CD4-positive, CD25-positive, alpha-beta regulatory T cell (primary cell): ENCODE measurements around the gene KCNA3. TPM values are rescaled to one million over a fixed set of nuclear protein-coding genes. Genes with fewer than 3 reads are reported as not detected.
"Not testable (repeated sequence)": the region's sequence is repeated elsewhere in the genome, so short reads cannot be mapped to it uniquely, and the experiment has no call there.

ENCODE experiments used
- ATAC-seq, 2 donors: fragments of 150-1000 bp; cut with Tn5 transposase; one replicate each; pipeline ENCODE4 v1.10.0; 2021; ENCODE audit warnings: low read depth in 2 of 2, moderate number of reproducible peaks in 2 of 2, moderate library complexity in 1 of 2
- DNase-seq, 3 donors: peaks; one replicate each; pipeline versions ENCODE4 v3.0.0 to v3.0.0-alpha.2; 2012 to 2022; ENCODE audit warnings: mixed read lengths in 1 of 3
- H3K27ac ChIP-seq: one replicate; pipeline ENCODE4 v1.7.0; 2013; ENCODE audit warnings: mild to moderate bottlenecking, low read length; ENCODE audit not compliant: insufficient read depth, poor library complexity, severe bottlenecking
- H3K27me3 ChIP-seq: one replicate; pipeline ENCODE4 v1.7.0; 2013; ENCODE audit warnings: low read length; ENCODE audit not compliant: control insufficient read depth, insufficient read depth
- H3K36me3 ChIP-seq: one replicate; pipeline ENCODE4 v1.7.0; 2013; ENCODE audit warnings: mild to moderate bottlenecking, low read length, moderate library complexity; ENCODE audit not compliant: control insufficient read depth, insufficient read depth
- H3K4me1 ChIP-seq: 2 replicates; pipeline ENCODE4 v1.7.0; 2013; ENCODE audit warnings: mild to moderate bottlenecking, low read length; ENCODE audit not compliant: insufficient read depth, control insufficient read depth, poor library complexity, severe bottlenecking
- H3K4me3 ChIP-seq: one replicate; pipeline ENCODE4 v1.7.0; 2013; ENCODE audit warnings: low read depth, mild to moderate bottlenecking, low read length, moderate library complexity
- H3K9me3 ChIP-seq, 2 experiments: 1 replicate in 1 of 2; 2 replicates in 1 of 2; pipeline ENCODE4 v1.7.0; 2013; ENCODE audit warnings: low read length in 2 of 2, mild to moderate bottlenecking in 1 of 2, moderate library complexity in 1 of 2; ENCODE audit not compliant: control insufficient read depth in 2 of 2
- H3K27ac Mint-ChIP-seq, 3 donors: one replicate each; pipeline ENCODE4 v1.8.0; 2020 to 2022; ENCODE audit warnings: mild to moderate bottlenecking in 3 of 3, mixed read lengths in 3 of 3, moderate library complexity in 2 of 3
- H3K27me3 Mint-ChIP-seq: one replicate; pipeline ENCODE4 v1.8.0; 2022; ENCODE audit warnings: mild to moderate bottlenecking, mixed read lengths
- H3K36me3 Mint-ChIP-seq: one replicate; pipeline ENCODE4 v1.8.0; 2020; ENCODE audit warnings: mixed read lengths
- H3K4me1 Mint-ChIP-seq, 4 donors: one replicate each; pipeline ENCODE4 v1.8.0; 2020 to 2022; ENCODE audit warnings: mixed read lengths in 4 of 4, mild to moderate bottlenecking in 1 of 4
- H3K4me3 Mint-ChIP-seq, 4 donors: one replicate each; pipeline ENCODE4 v1.8.0; 2020 to 2022; ENCODE audit warnings: mild to moderate bottlenecking in 4 of 4, mixed read lengths in 4 of 4, moderate library complexity in 3 of 4
- H3K9me3 Mint-ChIP-seq, 7 donors: one replicate each; pipeline ENCODE4 v1.8.0; 2020 to 2022; ENCODE audit warnings: mixed read lengths in 7 of 7, mild to moderate bottlenecking in 3 of 7, moderate library complexity in 2 of 7
- polyA plus RNA-seq, 4 donors: library from polyadenylated mRNA; unstranded; fragments of 300-500 nt; fragmentation: Illumina TruSeq; gene quantifications; one replicate each; pipeline ENCODE4 v1.2.3, GENCODE V29; 2021
- total RNA-seq: library from RNA; stranded (reverse); gene quantifications from one replicate; pipeline ENCODE4 v1.2.3, GENCODE V29; 2022

The KCNA3 gene
- total and polyA plus RNA-seq, 5 donors from 2014 or later: 61.6 to 120 (median 86.3) TPM

GRCh38 chr1:110672001-110672752 is 2.6 kb downstream of the KCNA3 start:
- peaks cover 31 to 41% (median 37%) of the 10 kb centered on the region in 4 donors for H3K4me1 Mint-ChIP-seq
- peak overlapping the region; percentile 96 for H3K27ac ChIP-seq
- H3K27me3 ChIP-seq: no peaks in the 10 kb centered on the region
- peaks cover 9% of the 10 kb centered on the region for H3K36me3 ChIP-seq
- H3K27me3 Mint-ChIP-seq: no peaks in the 10 kb centered on the region
- DNase-seq (peak; percentile 74 to 89 (median 75)), ATAC-seq (peak; percentile 9 to 26)
- H3K9me3 Mint-ChIP-seq: peaks cover 0 to 3% (median 0%) of the 10 kb centered on the region in 7 donors
- peaks cover 67% of the 10 kb centered on the region for H3K4me1 ChIP-seq
- peaks cover 33% of the 10 kb centered on the region for H3K36me3 Mint-ChIP-seq
- no peaks in the 10 kb centered on the region for H3K9me3 ChIP-seq
- H3K4me3 Mint-ChIP-seq: peak overlapping the region; percentile 92 to 100 (median 96)
- peak overlapping the region; percentile 99 for H3K4me3 ChIP-seq
- peak overlapping the region; percentile 95 to 100 (median 98) for H3K27ac Mint-ChIP-seq

GRCh38 chr1:110671361-110671760 is 3.4 kb downstream of the KCNA3 start:
- Histone ChIP-seq H3K27ac (peak overlapping the region; percentile 96), H3K36me3 (peaks cover 17% of the 10 kb centered on the region), H3K27me3 (no peaks in the 10 kb centered on the region), H3K4me1 (peaks cover 75% of the 10 kb centered on the region), H3K4me3 (peak overlapping the region; percentile 99), H3K9me3 (no peaks in the 10 kb centered on the region)
- Mint-ChIP-seq H3K4me3 (peak overlapping the region; percentile 92 to 100 (median 96)), H3K36me3 (peaks cover 33% of the 10 kb centered on the region), H3K4me1 (peaks cover 23 to 35% (median 30%) of the 10 kb centered on the region in 4 donors), H3K27me3 (no peaks in the 10 kb centered on the region), H3K9me3 (peaks cover 0 to 3% (median 0%) of the 10 kb centered on the region in 7 donors), H3K27ac (peak overlapping the region; percentile 95 to 100 (median 98))
- ATAC-seq (no peak), DNase-seq (peak; percentile 7 to 45 (median 19))

- Histone ChIP-seq H3K9me3 (no peaks in the 10 kb centered on the region), H3K27ac (peak overlapping the region; percentile 96), H3K4me3 (peak overlapping the region; percentile 99), H3K36me3 (peaks cover 45% of the 10 kb centered on the region), H3K4me1 (peaks cover 74% of the 10 kb centered on the region), H3K27me3 (no peaks in the 10 kb centered on the region)
- DNase-seq: peak in 2 of 3 donors; percentile 34 to 35
- Mint-ChIP-seq H3K9me3 (peaks cover 0 to 2% (median 0%) of the 10 kb centered on the region in 7 donors), H3K36me3 (peaks cover 32% of the 10 kb centered on the region), H3K27me3 (no peaks in the 10 kb centered on the region), H3K4me3 (peak overlapping the region; percentile 84 to 96 (median 90)), H3K4me1 (peaks cover 13 to 31% (median 24%) of the 10 kb centered on the region in 4 donors), H3K27ac (peak overlapping the region; percentile 57 to 86 (median 65))
- no peak for ATAC-seq
Observed at GRCh38 chr1:110668549-110668948, 6.2 kb downstream of the KCNA3 start.

- Histone ChIP-seq H3K4me3 (peak overlapping the region; percentile 99), H3K27ac (peak overlapping the region; percentile 96), H3K9me3 (no peaks in the 10 kb centered on the region), H3K4me1 (peaks cover 75% of the 10 kb centered on the region), H3K36me3 (peaks cover 52% of the 10 kb centered on the region), H3K27me3 (no peaks in the 10 kb centered on the region)
- peak overlapping the region; percentile 76 to 96 (median 83) for H3K4me3 Mint-ChIP-seq
- no peaks in the 10 kb centered on the region for H3K9me3 Mint-ChIP-seq
- peak overlapping the region; percentile 72 to 86 (median 72) for H3K27ac Mint-ChIP-seq
- peaks cover 34% of the 10 kb centered on the region for H3K36me3 Mint-ChIP-seq
- peaks cover 18 to 36% (median 29%) of the 10 kb centered on the region in 4 donors for H3K4me1 Mint-ChIP-seq
- no peaks in the 10 kb centered on the region for H3K27me3 Mint-ChIP-seq
- DNase-seq (peak in 1 of 3 donors; percentile 65), ATAC-seq (peak; percentile 25 to 38)
Observed at GRCh38 chr1:110667776-110668175, 7.0 kb downstream of the KCNA3 start.

- Histone ChIP-seq H3K27me3 (no peaks in the 10 kb centered on the region), H3K4me3 (peak overlapping the region; percentile 42), H3K36me3 (peaks cover 88% of the 10 kb centered on the region), H3K4me1 (peaks cover 44% of the 10 kb centered on the region), H3K27ac (no peak overlapping the region), H3K9me3 (no peaks in the 10 kb centered on the region)
- Mint-ChIP-seq H3K36me3 (peaks cover 40% of the 10 kb centered on the region), H3K27me3 (no peaks in the 10 kb centered on the region), H3K4me3 (peak overlapping the region in 2 of 4 donors; percentile 2 to 55), H3K9me3 (peaks cover 0 to 1% (median 0%) of the 10 kb centered on the region in 7 donors), H3K27ac (peak overlapping the region in 2 of 3 donors; percentile 39 to 52), H3K4me1 (peaks cover 24 to 44% (median 31%) of the 10 kb centered on the region in 4 donors)
- no peak for ATAC-seq
- DNase-seq: no peak
Observed at GRCh38 chr1:110663241-110663640, 11.5 kb downstream of the KCNA3 start.

GRCh38 chr1:110659559-110659958 is 15.2 kb downstream of the KCNA3 start:
- peaks cover 40% of the 10 kb centered on the region for H3K36me3 Mint-ChIP-seq
- not testable (repeated sequence) for H3K9me3 ChIP-seq, ATAC-seq, H3K4me3 Mint-ChIP-seq, H3K27ac ChIP-seq, DNase-seq, H3K9me3 Mint-ChIP-seq, H3K27ac Mint-ChIP-seq, H3K4me3 ChIP-seq, H3K27me3 Mint-ChIP-seq, H3K27me3 ChIP-seq
- peaks cover 33 to 73% (median 52%) of the 10 kb centered on the region in 4 donors for H3K4me1 Mint-ChIP-seq
- Histone ChIP-seq H3K36me3 (peaks cover 62% of the 10 kb centered on the region), H3K4me1 (peaks cover 17% of the 10 kb centered on the region)

GRCh38 chr1:110657351-110657750 is 17.4 kb downstream of the KCNA3 start:
- Mint-ChIP-seq H3K9me3 (peaks cover 0 to 1% (median 0%) of the 10 kb centered on the region in 7 donors), H3K4me1 (peaks cover 36 to 66% (median 47%) of the 10 kb centered on the region in 4 donors), H3K4me3 (no peak overlapping the region), H3K27ac (peak overlapping the region in 2 of 3 donors; percentile 59 to 82), H3K36me3 (peaks cover 34% of the 10 kb centered on the region), H3K27me3 (no peaks in the 10 kb centered on the region)
- Histone ChIP-seq H3K9me3 (no peaks in the 10 kb centered on the region), H3K4me3 (no peak overlapping the region), H3K4me1 (peaks cover 8% of the 10 kb centered on the region), H3K27ac (no peak overlapping the region), H3K36me3 (peaks cover 41% of the 10 kb centered on the region), H3K27me3 (no peaks in the 10 kb centered on the region)
- DNase-seq (no peak), ATAC-seq (no peak)
